Measurements from ENCODE around the gene CHD9.
A peak's percentile ranks its signal among the peaks of the same experiment; 100 is the strongest.
"Not testable (repeated sequence)": the region's sequence is repeated elsewhere in the genome, so short reads cannot be mapped to it uniquely, and the experiment has no call there.

Gene CHD9, protein sequence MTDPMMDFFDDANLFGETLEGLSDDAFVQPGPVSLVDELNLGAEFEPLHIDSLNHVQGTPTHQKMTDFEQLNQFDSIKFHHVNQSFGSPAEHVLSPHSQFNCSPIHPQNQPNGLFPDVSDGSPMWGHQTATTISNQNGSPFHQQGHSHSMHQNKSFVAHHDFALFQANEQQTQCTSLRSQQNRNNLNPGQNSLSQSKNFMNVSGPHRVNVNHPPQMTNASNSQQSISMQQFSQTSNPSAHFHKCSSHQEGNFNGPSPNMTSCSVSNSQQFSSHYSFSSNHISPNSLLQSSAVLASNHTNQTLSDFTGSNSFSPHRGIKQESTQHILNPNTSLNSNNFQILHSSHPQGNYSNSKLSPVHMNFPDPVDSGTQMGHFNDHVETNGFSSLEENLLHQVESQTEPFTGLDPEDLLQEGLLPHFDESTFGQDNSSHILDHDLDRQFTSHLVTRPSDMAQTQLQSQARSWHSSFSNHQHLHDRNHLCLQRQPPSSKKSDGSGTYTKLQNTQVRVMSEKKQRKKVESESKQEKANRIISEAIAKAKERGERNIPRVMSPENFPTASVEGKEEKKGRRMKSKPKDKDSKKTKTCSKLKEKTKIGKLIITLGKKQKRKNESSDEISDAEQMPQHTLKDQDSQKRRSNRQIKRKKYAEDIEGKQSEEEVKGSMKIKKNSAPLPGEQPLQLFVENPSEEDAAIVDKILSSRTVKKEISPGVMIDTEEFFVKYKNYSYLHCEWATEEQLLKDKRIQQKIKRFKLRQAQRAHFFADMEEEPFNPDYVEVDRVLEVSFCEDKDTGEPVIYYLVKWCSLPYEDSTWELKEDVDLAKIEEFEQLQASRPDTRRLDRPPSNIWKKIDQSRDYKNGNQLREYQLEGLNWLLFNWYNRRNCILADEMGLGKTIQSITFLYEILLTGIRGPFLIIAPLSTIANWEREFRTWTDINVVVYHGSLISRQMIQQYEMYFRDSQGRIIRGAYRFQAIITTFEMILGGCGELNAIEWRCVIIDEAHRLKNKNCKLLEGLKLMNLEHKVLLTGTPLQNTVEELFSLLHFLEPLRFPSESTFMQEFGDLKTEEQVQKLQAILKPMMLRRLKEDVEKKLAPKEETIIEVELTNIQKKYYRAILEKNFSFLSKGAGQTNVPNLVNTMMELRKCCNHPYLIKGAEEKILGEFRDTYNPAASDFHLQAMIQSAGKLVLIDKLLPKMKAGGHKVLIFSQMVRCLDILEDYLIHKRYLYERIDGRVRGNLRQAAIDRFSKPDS (N-terminal part only)

GRCh38 chr16:53054670-53055485, at the start of gene CHD9:
Gene CHD9, plus strand, starts transcription at chr16:53054991. Its CDS starts 101,099 bp downstream, at chr16:53156090.
- DNase-seq (ENCODE audit: low read depth) = peak; percentile 49

DNA sequence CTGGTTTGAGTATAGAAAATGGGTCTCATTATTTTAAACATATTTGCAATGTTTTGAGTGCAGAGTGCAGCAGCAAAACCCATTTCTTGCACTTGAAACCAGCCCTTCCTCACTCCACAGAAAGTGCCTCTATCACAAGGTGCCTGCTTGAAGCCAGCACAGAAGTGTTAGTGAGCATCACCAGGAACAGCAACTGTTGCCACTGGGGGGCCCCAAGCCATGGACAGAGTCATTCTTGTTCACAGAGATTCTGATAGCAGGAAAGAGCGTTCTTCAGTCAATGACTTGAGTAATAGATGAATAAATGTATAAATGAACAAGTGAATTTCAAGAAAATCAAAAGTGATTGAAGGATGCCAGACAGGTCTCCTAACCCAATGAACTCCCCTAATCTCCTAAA, 47.7 kb upstream of the CHD9 start:
- no peak for DNase-seq (ENCODE audit: low read depth)

- DNase-seq (ENCODE audit: low read depth) = no peak
Measured at GRCh38 chr16:53014287-53014686, 40.5 kb upstream of the CHD9 start.

DNA sequence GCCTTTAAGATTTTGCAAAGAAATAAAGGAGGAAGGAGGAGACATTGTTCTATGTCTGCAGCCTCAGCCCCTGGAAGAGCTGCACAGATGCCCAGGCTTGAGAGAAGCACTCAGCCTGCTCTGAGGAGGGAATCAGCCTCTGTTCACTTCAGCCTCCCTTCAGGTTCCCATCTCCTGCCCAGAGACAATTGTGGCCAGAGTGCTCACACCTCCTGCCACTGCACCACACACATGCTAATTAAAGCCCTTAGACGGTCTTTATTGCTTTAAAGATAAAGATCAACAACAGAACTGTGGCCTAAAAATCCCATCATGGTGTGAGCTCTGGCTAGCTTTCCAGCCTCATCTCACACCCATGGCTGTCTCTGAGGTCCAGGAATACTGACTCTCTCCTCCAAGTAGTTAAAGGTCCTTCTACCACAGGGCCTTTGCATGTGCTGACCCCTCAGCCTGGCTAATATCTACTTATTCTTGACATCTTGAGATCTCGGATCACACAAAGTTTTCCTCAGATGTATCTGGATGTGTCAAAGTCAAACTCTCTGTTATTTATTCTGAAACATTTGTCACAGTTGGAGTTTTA, 35.9 kb upstream of the CHD9 start:
- DNase-seq (ENCODE audit: low read depth) = no peak

DNA sequence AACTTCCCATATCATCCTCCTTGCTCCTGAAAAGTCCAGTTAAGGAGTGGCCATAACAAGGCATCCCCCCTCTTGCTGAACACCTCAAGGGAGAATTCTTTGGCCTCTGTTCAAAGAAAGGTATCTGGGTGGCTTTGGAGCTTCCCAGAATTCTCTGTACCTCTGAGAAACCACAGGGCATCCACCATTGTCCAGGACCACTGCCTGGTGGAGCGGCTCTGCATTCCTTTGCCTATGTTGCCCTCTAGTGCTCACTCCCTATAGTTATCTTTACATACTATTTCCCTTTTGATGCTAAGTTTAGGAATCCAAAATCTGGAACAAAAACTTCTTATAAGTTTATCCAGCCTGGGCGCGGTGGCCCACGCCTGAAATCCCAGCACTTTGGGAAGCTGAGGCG, 32.4 kb upstream of the CHD9 start:
- no peak for DNase-seq (ENCODE audit: low read depth)

DNA sequence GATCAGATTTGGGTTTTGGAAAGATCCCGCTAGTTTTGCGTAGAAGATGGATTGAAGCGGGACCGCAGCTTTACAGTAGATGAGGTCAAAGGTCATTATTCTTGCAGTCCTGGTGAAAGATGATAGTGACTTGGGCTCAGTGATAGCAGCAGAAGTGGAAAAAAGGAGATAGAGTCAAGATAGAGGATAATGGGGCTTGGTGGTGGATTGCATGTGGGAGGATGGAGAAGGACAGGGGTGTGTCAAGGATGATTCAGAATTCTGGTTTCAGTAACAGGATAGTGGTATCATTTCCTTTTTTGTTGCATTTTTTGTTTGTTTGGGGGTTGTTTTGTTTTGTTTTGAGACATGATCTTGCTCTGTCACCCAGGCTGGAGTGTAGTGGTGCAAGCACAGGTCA, 30.7 kb upstream of the CHD9 start:
- DNase-seq (ENCODE audit: low read depth) = no peak

- no peak for DNase-seq (ENCODE audit: low read depth)
Measured at GRCh38 chr16:53029971-53030370, 24.8 kb upstream of the CHD9 start.

- no peak for DNase-seq (ENCODE audit: low read depth)
Measured at GRCh38 chr16:53031323-53031942, 23.4 kb upstream of the CHD9 start.

- DNase-seq (ENCODE audit: low read depth) = no peak
Measured at GRCh38 chr16:53034306-53034705, 20.5 kb upstream of the CHD9 start.

- DNase-seq (ENCODE audit: low read depth) = no peak
Measured at GRCh38 chr16:53035176-53035942, 19.4 kb upstream of the CHD9 start.

DNA sequence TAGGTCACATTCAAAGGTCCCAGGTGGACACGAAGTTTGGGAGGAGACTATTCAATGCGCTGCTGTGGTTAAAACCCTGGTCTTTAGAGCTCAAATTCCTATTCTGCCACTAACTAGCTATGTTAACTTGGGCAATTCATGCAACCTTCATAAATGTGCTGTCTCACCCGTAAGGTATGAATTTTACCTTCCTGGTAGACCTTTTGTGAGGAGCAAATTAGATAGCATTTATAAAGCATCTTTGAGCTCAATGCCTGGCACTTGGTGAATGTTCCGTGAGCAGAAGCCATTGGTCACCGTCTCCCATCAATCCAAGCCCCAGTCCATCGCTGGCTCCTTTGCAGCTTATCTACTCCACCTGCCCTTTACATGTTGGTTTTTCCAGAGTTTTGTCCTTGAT, 18.7 kb upstream of the CHD9 start:
- no peak for DNase-seq (ENCODE audit: low read depth)

DNA sequence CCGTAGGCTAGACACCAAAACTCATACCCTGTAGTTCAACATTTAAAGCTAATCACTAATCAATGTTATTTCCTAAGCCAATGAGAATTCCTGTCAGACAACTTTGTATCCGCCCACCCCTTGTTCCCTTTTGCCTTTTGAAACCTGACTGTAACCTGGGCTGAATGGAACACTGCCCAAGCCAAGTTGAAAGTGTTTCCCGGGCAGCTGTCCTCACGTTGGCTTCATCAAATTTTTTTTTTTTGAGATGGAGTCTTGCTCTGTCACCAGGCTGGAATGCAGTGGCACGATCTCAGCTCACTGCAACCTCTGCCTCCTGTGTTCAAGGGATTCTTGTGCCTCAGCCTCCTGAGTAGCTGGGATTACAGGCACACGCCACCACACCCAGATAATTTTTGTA, 18.1 kb upstream of the CHD9 start:
- DNase-seq (ENCODE audit: low read depth) = not testable (repeated sequence)

GRCh38 chr16:53040788-53041187, 14.0 kb upstream of the CHD9 start:
- DNase-seq (ENCODE audit: low read depth) = no peak

DNA sequence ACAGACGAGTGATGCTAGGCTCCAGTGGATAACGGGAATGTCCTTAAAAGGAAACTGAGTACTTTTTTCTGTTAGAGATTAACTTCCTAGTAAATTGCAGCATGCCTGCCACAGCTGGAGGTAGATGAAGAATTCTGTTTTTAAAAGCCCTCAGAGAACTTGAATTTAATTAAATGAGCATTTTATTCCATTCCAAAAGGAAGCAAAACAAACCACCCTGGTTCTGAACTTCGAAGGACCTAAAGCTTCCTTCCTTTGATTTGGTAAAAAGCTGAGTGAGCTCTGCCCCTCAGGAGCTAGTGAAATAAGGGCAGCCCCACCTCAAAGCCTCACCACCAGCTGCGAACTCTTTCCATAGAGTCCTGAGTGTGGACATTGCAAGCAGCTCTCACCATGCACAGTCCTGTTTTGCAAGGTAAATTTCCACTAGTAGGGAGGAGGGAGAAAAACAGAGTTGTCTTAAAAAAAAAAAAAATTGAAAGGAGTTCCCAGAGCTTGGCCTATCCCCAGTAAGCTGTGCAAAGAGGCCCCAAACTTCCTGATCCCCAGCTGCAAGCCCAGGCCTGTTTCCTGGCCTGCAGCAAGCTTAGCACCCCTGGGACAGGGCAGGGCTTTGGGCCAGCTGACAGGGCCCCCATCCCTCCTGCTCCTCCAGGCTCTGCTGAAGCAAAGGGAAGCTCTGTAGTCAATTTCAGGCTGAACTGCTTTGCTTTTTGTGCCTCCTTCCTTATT, 13.3 kb upstream of the CHD9 start:
- DNase-seq (ENCODE audit: low read depth) = no peak

DNA sequence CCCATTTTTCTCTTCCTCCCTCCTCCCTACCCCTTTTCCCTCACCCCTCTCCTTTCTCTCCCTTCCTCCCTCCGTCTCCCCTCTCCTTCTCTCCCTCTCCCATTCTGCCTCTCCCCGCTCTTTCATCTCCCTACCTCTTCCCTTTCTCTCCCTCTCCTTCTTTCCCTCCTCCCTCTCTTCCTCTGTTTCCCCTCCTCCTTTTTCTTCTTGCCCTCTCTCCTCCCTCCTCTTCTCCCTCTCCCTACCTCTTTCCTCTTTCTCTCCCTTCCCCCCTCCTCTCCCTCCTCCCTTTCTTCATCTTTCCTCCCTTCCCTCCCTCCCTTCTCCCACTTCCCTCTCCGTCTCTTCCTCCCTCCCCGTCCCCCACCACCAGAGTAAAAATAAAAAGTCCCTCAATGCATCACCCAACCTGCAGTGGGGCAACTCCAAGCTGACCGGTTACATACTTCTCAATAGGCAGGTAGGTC, 12.5 kb upstream of the CHD9 start:
- DNase-seq (ENCODE audit: low read depth) = no peak

DNA sequence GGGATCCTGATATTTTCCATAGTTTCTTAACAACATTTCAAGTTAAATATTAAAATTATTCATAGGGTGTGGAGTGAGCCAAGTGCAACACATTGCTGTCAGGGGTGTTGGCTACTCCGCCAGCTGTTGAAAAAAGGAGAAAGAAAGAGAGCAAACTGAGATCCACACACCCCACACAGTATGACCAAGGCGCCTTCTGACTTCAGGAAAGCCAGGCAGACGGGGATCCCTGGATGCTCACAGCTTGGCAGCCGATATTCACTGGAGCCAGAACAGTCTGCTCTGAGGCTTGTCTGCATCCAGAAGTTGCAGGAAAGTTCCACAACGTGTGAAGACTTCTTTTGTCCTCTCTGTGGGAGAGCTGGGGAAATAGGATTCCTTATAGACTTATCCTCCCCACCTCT, 11.4 kb upstream of the CHD9 start:
- DNase-seq (ENCODE audit: low read depth) = no peak

DNA sequence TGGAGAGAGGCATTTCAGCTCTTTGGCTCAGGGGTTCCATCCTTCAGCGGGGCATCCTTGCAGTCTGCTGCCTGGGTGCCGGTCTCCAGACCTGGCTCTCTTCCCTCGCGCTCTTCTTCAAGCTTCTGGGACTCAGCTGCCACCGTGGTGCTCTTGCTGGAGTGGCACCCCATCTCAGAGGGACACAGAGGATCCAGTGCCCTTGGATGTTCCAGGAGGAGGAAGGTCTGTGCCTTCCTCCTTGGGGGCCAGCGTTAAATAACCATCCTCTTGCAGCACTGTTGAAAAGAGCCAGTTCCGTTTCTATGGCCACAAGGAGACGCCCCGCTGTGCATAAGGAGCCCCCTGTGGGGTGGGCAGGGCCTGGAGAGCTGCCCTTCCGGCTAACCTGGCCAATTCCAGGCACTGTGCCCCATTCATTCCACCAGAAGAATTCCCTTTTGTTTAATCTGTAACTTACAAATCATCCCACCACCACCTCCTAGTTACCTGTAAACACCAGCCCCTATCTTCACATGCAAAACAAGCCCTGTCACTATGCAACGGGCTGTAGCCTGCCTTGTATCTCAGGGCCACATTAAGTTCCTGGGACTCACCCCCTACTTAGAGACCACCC, 10.7 kb upstream of the CHD9 start:
- no peak for DNase-seq (ENCODE audit: low read depth)

GRCh38 chr16:53045341-53046220, 9.2 kb upstream of the CHD9 start:
- DNase-seq (ENCODE audit: low read depth) = no peak
